NCI-H345 (cell line): ENCODE results near the gene TRABD2A.

Experiments used
- DNase-seq: peaks from one replicate; lab custom pipeline; 2025; lab: John Stamatoyannopoulos, UW

Gene TRABD2A

GRCh38 chr2:84816426-84817026, 64.4 kb downstream of the TRABD2A start:
- DNase-seq = no peak

- DNase-seq = no peak
These were observed 65.7 kb downstream of the TRABD2A start for GRCh38 chr2:84815146-84815545.

- DNase-seq = no peak
These were observed 68.9 kb downstream of the TRABD2A start for GRCh38 chr2:84811839-84812431.

- DNase-seq = no peak
These were observed 72.6 kb downstream of the TRABD2A start for GRCh38 chr2:84808279-84808678.

GRCh38 chr2:84807063-84807485, 73.8 kb downstream of the TRABD2A start:
- no peak for DNase-seq

GRCh38 chr2:84805250-84805958, 75.5 kb downstream of the TRABD2A start:
- no peak for DNase-seq

GRCh38 chr2:84801811-84802210, 79.1 kb downstream of the TRABD2A start:
- no peak for DNase-seq

GRCh38 chr2:84800194-84800805, 80.6 kb downstream of the TRABD2A start:
- DNase-seq = no peak

GRCh38 chr2:84799772-84800171, 81.1 kb downstream of the TRABD2A start:
- no peak for DNase-seq

GRCh38 chr2:84797271-84797670, 83.6 kb downstream of the TRABD2A start:
- no peak for DNase-seq

- no peak for DNase-seq
These were observed 84.1 kb downstream of the TRABD2A start for GRCh38 chr2:84796798-84797197.

- no peak for DNase-seq
These were observed 87.2 kb downstream of the TRABD2A start for GRCh38 chr2:84793641-84794040.

GRCh38 chr2:84792856-84793522, 87.9 kb downstream of the TRABD2A start:
- no peak for DNase-seq

- no peak for DNase-seq
These were observed 92.4 kb downstream of the TRABD2A start for GRCh38 chr2:84788498-84788897.

GRCh38 chr2:84788027-84788426, 92.9 kb downstream of the TRABD2A start:
- DNase-seq = no peak

- DNase-seq = no peak
These were observed 94.3 kb downstream of the TRABD2A start for GRCh38 chr2:84786601-84787000.

- no peak for DNase-seq
These were observed 94.9 kb downstream of the TRABD2A start for GRCh38 chr2:84785950-84786349.

- no peak for DNase-seq
These were observed 98.0 kb downstream of the TRABD2A start for GRCh38 chr2:84782717-84783442.

GRCh38 chr2:84781942-84782716, 98.8 kb downstream of the TRABD2A start:
- no peak for DNase-seq

GRCh38 chr2:84779781-84780180, 101.1 kb downstream of the TRABD2A start:
- DNase-seq = no peak
